Vagina (tissue), 2 donors: ENCODE results near the gene CDAN1.

Experiments
- POLR2AphosphoS5 ChIP-seq, 2 donors: sonication (generic); formaldehyde crosslinking; IDR thresholded peaks; one replicate each; pipeline ENCODE4 v1.9.0; 2017; ENCODE audit warnings: antibody characterized with exemption in 2 of 2, mild to moderate bottlenecking in 2 of 2, low read depth in 1 of 2; ENCODE audit not compliant: insufficient read depth in 1 of 2
- TF ChIP-seq, protein P1 (sequence below), 3 experiments: fragments of 450-650 bp in 2 of 3; fragments of 200-600 bp in 1 of 3; sonication (generic) in 1 of 3; IDR thresholded peaks; one replicate each; pipeline ENCODE4 v1.5.1; 2017 to 2019; ENCODE audit warnings: antibody characterized with exemption in 3 of 3, mild to moderate bottlenecking in 2 of 3, moderate library complexity in 2 of 3

- TF ChIP-seq, protein P1, sequence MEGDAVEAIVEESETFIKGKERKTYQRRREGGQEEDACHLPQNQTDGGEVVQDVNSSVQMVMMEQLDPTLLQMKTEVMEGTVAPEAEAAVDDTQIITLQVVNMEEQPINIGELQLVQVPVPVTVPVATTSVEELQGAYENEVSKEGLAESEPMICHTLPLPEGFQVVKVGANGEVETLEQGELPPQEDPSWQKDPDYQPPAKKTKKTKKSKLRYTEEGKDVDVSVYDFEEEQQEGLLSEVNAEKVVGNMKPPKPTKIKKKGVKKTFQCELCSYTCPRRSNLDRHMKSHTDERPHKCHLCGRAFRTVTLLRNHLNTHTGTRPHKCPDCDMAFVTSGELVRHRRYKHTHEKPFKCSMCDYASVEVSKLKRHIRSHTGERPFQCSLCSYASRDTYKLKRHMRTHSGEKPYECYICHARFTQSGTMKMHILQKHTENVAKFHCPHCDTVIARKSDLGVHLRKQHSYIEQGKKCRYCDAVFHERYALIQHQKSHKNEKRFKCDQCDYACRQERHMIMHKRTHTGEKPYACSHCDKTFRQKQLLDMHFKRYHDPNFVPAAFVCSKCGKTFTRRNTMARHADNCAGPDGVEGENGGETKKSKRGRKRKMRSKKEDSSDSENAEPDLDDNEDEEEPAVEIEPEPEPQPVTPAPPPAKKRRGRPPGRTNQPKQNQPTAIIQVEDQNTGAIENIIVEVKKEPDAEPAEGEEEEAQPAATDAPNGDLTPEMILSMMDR (IDR thresholded peaks at IDR 0.05), result no peak
- peak in 1 of 2 donors; percentile 81 for TF ChIP-seq POLR2AphosphoS5 (IDR thresholded peaks at IDR 0.05; ENCODE audit: insufficient read depth in 1 of 2, low read depth in 1 of 2)
Observed at GRCh38 chr15:42736793-42737528, at the start of gene CDAN1.
